ENCODE data around the gene PRSS57. TPM values are rescaled to one million over a fixed set of nuclear protein-coding genes. Genes with fewer than 3 reads are reported as not detected.
"Not testable (repeated sequence)": the region's sequence is repeated elsewhere in the genome, so short reads cannot be mapped to it uniquely, and the experiment has no call there.

PRSS57 gene
- total and polyA plus RNA-seq, 12 donors, result 0.13 to 0.51 (median 0.22) TPM; not detected in 9

DNA sequence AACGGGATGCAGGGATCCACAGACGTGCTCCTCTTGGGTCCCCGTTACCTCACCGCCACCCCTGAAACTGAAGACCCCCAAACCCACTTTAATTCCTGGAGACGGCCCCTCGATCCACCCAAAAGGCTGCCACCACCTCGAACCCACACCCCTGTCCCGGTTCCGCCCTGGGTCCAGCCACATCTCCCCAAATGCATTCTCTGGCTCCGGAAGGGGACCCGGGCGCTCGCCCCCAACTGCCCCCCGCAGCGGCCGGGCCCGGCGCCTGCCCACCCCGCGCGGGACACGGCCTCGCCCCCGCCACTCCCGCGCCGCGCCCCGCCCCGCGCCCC is 19.3 kb downstream of the PRSS57 start:
- intact Hi-C loops (cut with DNase I), result no loop called here
- peak overlapping the region in 1 of 4 donors; percentile 43 for H3K4me3 ChIP-seq
- H3K4me1 ChIP-seq (replicated peaks in 1 of 2), result peaks cover 38 to 47% of the 10 kb centered on the region in 2 donors
- H3K27ac ChIP-seq, result peak overlapping the region in 3 of 5 donors; percentile 91 to 98 (median 97)
- H3K36me3 ChIP-seq (replicated peaks in 1 of 2), result no peaks in the 10 kb centered on the region
- H3K9me3 ChIP-seq (replicated peaks in 1 of 3), result no peaks in the 10 kb centered on the region
- TF ChIP-seq POLR2A (IDR thresholded peaks at IDR 0.05), result no peak
- no peak for TF ChIP-seq CTCF (IDR thresholded peaks at IDR 0.05)
- H3K27me3 ChIP-seq, result no peaks in the 10 kb centered on the region
- 3 to 28% (median 6%) methylated on average over 9 to 29 of the region's 31 CpGs for WGBS, 4 donors
- DNase-seq, result peak in 1 of 7 donors; percentile 18

GRCh38 chr19:674282-675151 is 20.7 kb downstream of the PRSS57 start:
- intact Hi-C loops (cut with DNase I), result no loop called here
- peak in 4 of 7 donors; percentile 43 to 57 (median 56) for DNase-seq
- peaks cover 37 to 45% of the 10 kb centered on the region in 2 donors for H3K4me1 ChIP-seq (replicated peaks in 1 of 2)
- WGBS, 4 donors, result 26 to 35% (median 28%) methylated on average over 15 to 38 of the region's 38 CpGs
- no peaks in the 10 kb centered on the region for H3K9me3 ChIP-seq (replicated peaks in 1 of 3)
- no peak overlapping the region for H3K4me3 ChIP-seq
- H3K27ac ChIP-seq, result peak overlapping the region in 2 of 5 donors; percentile 62 to 91
- TF ChIP-seq CTCF (IDR thresholded peaks at IDR 0.05) (no peak), POLR2A (IDR thresholded peaks at IDR 0.05) (no peak)
- no peaks in the 10 kb centered on the region for H3K36me3 ChIP-seq (replicated peaks in 1 of 2)
- no peaks in the 10 kb centered on the region for H3K27me3 ChIP-seq

DNA sequence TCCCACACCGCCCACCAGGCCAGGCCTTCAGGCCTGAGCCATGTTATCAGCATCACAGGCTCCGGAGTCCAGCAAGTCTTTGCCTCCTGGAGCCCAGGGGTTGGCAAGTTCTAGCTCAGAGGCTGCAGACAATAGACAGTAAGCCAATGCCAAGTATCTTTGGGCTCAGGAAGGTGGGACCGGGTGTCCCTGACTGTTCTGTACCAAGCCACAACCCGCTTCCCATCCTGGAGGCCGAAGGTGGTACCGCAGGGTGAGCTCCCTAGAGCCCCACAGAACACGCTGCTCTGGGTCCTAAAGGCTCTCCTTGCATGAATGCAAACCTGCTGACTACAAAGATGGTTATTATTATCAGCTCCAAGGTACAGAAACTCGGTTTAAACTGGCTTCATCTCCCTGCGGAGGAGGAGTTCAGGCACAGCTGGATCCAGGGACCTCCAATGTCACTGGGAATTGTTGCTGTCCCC is 24.6 kb downstream of the PRSS57 start:
- H3K36me3 ChIP-seq (replicated peaks in 1 of 2), result no peaks in the 10 kb centered on the region
- no peaks in the 10 kb centered on the region for H3K27me3 ChIP-seq
- TF ChIP-seq CTCF (IDR thresholded peaks at IDR 0.05) (peak in 1 of 6 experiments; percentile 15), POLR2A (IDR thresholded peaks at IDR 0.05) (no peak)
- intact Hi-C loops (cut with DNase I), result no loop called here
- H3K4me3 ChIP-seq, result no peak overlapping the region
- no peak for DNase-seq
- peaks cover 14 to 17% of the 10 kb centered on the region in 2 donors for H3K4me1 ChIP-seq (replicated peaks in 1 of 2)
- no peak overlapping the region for H3K27ac ChIP-seq
- WGBS, 4 donors, result 85 to 90% (median 86%) methylated on average over 4 to 9 of the region's 9 CpGs
- H3K9me3 ChIP-seq (replicated peaks in 1 of 3), result no peaks in the 10 kb centered on the region

DNA sequence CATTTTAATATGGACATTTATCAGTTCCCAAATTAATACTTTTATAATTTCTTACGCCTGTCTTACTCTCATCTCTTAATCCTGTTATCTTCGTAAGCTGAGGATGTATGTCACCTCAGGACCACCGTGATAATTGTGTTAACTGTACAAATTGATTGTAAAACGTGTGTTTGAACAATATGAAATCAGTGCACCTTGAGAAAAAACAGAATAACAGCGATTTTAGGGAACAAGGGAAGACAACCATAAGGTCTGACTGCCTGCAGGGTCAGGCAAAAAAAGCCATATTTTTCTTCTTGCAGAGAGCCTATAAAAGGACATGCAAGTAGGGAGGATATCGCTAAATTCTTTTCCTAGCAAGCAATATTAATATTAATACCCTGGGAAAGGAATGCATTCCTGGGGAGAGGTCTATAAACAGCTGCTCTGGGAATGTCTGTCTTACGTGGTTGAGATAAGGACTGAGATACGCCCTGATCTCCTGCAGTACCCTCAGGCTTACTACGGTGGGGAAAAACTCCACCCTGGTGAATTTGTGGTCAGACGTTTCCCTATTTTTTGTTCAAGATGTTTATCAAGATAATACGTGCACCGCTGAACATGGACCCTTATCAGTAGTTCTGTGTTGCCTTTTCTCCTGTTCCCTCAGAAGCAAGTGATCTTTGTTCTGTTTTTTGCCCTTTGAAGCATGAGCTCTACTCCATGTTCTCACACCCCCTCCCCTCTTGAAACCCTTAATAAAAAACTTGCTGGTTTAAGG is 26.4 kb downstream of the PRSS57 start:
- H3K9me3 ChIP-seq (replicated peaks in 1 of 3); H3K27ac ChIP-seq; DNase-seq; H3K27me3 ChIP-seq; H3K4me3 ChIP-seq; H3K36me3 ChIP-seq (replicated peaks in 1 of 2): not testable (repeated sequence)
- 60 to 61% (median 61%) methylated on average over 12 of the region's 12 CpGs for WGBS, 4 donors
- intact Hi-C loops (cut with DNase I), result loop anchor here in 1 of 2 donors (5.0 kb wide), 1 partner anchor 63 kb away; no protein-coding TSS in a partner anchor
- H3K4me1 ChIP-seq (replicated peaks in 1 of 2), result peaks cover 13 to 14% of the 10 kb centered on the region in 2 donors

DNA sequence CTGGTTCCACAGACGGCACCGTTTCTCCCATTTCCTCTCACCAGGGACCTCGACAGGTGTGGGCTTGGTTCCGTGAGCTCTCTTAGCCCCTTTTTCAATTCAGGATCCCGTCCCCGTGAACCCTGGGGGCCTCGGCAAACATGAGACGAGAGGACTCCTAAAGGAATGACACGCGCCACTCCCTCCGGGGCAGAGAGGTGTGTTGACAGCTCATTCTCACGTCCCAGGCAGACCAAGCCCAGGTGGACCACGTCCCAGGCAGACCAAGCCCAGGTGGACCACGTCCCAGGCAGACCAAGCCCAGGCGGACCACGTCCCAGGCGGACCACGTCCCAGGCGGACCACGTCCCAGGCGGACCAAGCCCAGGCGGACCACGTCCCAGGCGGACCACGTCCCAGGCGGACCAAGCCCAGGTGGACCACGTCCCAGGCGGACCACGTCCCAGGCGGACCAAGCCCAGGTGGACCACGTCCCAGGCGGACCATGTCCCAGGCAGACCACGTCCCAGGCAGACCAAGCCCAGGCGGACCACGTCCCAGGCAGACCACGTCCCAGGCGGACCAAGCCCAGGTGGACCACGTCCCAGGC is 28.2 kb downstream of the PRSS57 start:
- DNase-seq; H3K27ac ChIP-seq; H3K27me3 ChIP-seq; H3K9me3 ChIP-seq (replicated peaks in 1 of 3); H3K36me3 ChIP-seq (replicated peaks in 1 of 2); H3K4me3 ChIP-seq: not testable (repeated sequence)
- WGBS, 4 donors, result 76 to 90% (median 85%) methylated on average over 9 to 38 of the region's 38 CpGs
- intact Hi-C loops (cut with DNase I), result loop anchor here in 1 of 2 donors (5.0 kb wide), 1 partner anchor 65 kb away; no protein-coding TSS in a partner anchor
- peaks cover 18 to 20% of the 10 kb centered on the region in 2 donors for H3K4me1 ChIP-seq (replicated peaks in 1 of 2)
